ENCODE data around the gene ARAP2.

DNA sequence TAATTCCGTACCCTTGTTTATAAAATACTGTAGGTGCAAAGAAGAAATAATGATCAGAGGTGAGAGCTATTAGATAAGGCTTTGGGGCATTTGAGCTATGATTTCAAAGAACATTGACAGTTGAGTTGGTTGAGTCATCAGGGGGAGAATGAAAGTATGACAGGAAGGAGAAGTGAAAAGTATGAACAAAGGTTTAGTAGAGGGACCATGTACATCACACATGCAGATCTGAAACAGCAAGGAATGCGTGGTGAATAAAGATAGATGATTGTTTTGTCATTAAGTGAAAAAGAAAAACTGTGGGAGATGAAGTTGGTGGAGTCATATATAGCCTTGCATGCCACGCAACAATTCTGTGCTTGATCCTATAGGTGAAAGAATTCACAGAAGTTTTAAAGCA lies 163.1 kb downstream of the ARAP2 start:
- TF ChIP-seq EP300 (IDR thresholded peaks at IDR 0.05) (no peak), CTCF (IDR thresholded peaks at IDR 0.05) (no peak)

Measured in tibial nerve (tissue), 4 donors.